Measurements from ENCODE around the gene PRR29.

PRR29 gene

GRCh38 chr17:63967953-63968352 is 30.2 kb upstream of the PRR29 start:
- TF ChIP-seq CTCF (IDR thresholded peaks at IDR 0.05): no peak

- no peak for TF ChIP-seq CTCF (IDR thresholded peaks at IDR 0.05)
Measured at GRCh38 chr17:63969278-63969677, 28.9 kb upstream of the PRR29 start.

GRCh38 chr17:63972796-63973195 is 25.4 kb upstream of the PRR29 start, which contains the start of gene SCN4A:
TSS of gene SCN4A (minus strand) at chr17:63972918. CDS start at chr17:63972841, 77 bp downstream.
- TF ChIP-seq CTCF (IDR thresholded peaks at IDR 0.05): no peak

- no peak for TF ChIP-seq CTCF (IDR thresholded peaks at IDR 0.05)
Measured at GRCh38 chr17:63973247-63973646, 24.9 kb upstream of the PRR29 start.

- no peak for TF ChIP-seq CTCF (IDR thresholded peaks at IDR 0.05)
Measured at GRCh38 chr17:63973930-63974593, 24.1 kb upstream of the PRR29 start.

- no peak for TF ChIP-seq CTCF (IDR thresholded peaks at IDR 0.05)
Measured at GRCh38 chr17:63974594-63975192, 23.5 kb upstream of the PRR29 start.

GRCh38 chr17:63975541-63976092 is 22.5 kb upstream of the PRR29 start:
- no peak for TF ChIP-seq CTCF (IDR thresholded peaks at IDR 0.05)

All from LNCAP (cell line).